Femur (tissue), 1 donor: ENCODE results near the gene ZNF396.

Experiments used
- DNase-seq: peaks from one replicate; pipeline ENCODE4 v3.0.0-alpha.2; 2017

Gene ZNF396

GRCh38 chr18:35334212-35334611 is 42.9 kb downstream of the ZNF396 start:
- DNase-seq, result no peak

- DNase-seq, result no peak
Observed at GRCh38 chr18:35331367-35332087, 45.6 kb downstream of the ZNF396 start.

GRCh38 chr18:35328868-35329267 is 48.3 kb downstream of the ZNF396 start:
- no peak for DNase-seq

- no peak for DNase-seq
Observed at GRCh38 chr18:35326695-35327387, 50.3 kb downstream of the ZNF396 start.

- no peak for DNase-seq
Observed at GRCh38 chr18:35324926-35325655, 52.0 kb downstream of the ZNF396 start.

- no peak for DNase-seq
Observed at GRCh38 chr18:35322486-35323458, 54.4 kb downstream of the ZNF396 start.
